PC-9 (cell line): ENCODE measurements around the gene MRPL14. TPM values are rescaled to one million over a fixed set of nuclear protein-coding genes. Genes with fewer than 3 reads are reported as not detected.
"Not testable (repeated sequence)": the region's sequence is repeated elsewhere in the genome, so short reads cannot be mapped to it uniquely, and the experiment has no call there.

Experiments used
- BruUV-seq: library from RNA; stranded (reverse); fragments of 400-500 nt; replicated peaks from 2 replicates; lab custom pipeline; 2021; lab: Mats Ljungman, UMichigan
- CTCF ChIA-PET: fragments of 300-600 bp; sonication (Branson Sonifier 250); formaldehyde crosslinking; loops from one replicate; lab custom pipeline; 2022; ENCODE audit warnings: antibody characterized with exemption; lab: Charles Lee
- POLR2A ChIA-PET: fragments of 300-600 bp; sonication (Branson Sonifier 250); formaldehyde crosslinking; loops from one replicate; lab custom pipeline; 2022; ENCODE audit warnings: antibody characterized with exemption; ENCODE audit not compliant: unreplicated experiment; lab: Charles Lee
- DNase-seq, 2 experiments: peaks; one replicate each; pipeline versions ENCODE4 v3.0.0 to v3.0.0-alpha.2; 2015 to 2022; ENCODE audit warnings: mixed read lengths in 1 of 2
- H2AFZ ChIP-seq: fragments of 200-600 bp; sonication (generic); 2 replicates; pipeline ENCODE4 v1.8.1; 2017; ENCODE audit warnings: antibody characterized with exemption
- H3F3A ChIP-seq: fragments of 200-600 bp; sonication (generic); 2 replicates; pipeline ENCODE4 v1.8.1; 2017; ENCODE audit warnings: antibody characterized with exemption, mild to moderate bottlenecking, low read depth; ENCODE audit not compliant: insufficient read depth
- H3K27ac ChIP-seq: fragments of 200-600 bp; sonication (generic); 2 replicates; pipeline ENCODE4 v1.6.1; 2016; ENCODE audit warnings: mixed run types
- H3K27me3 ChIP-seq: fragments of 200-600 bp; sonication (generic); 2 replicates; pipeline ENCODE4 v1.6.1; 2016; ENCODE audit warnings: low read depth, mixed run types; ENCODE audit not compliant: insufficient read depth
- H3K36me3 ChIP-seq: fragments of 200-600 bp; sonication (generic); 2 replicates; pipeline ENCODE4 v1.6.1; 2016; ENCODE audit warnings: low read depth, mixed run types
- H3K4me1 ChIP-seq: fragments of 200-600 bp; sonication (generic); replicated peaks from 2 replicates; pipeline ENCODE4 v1.6.1; 2016; ENCODE audit warnings: mixed run types; ENCODE audit not compliant: insufficient read depth
- H3K4me2 ChIP-seq: fragments of 200-600 bp; sonication (generic); 2 replicates; pipeline ENCODE4 v1.6.1; 2017; ENCODE audit warnings: mixed run types
- H3K4me3 ChIP-seq: fragments of 200-600 bp; sonication (generic); 2 replicates; pipeline ENCODE4 v1.6.1; 2016; ENCODE audit warnings: mixed run types
- H3K79me2 ChIP-seq: fragments of 200-600 bp; sonication (generic); 2 replicates; pipeline ENCODE4 v1.6.1; 2017; ENCODE audit warnings: low read depth, mixed run types
- H3K9me2 ChIP-seq: fragments of 200-600 bp; sonication (generic); 2 replicates; pipeline ENCODE4 v1.8.1; 2017; ENCODE audit warnings: mild to moderate bottlenecking; ENCODE audit not compliant: insufficient read depth
- H3K9me3 ChIP-seq: fragments of 200-600 bp; sonication (generic); 2 replicates; pipeline ENCODE4 v1.8.1; 2016; ENCODE audit warnings: low read depth; ENCODE audit not compliant: insufficient read depth
- H4K20me1 ChIP-seq: fragments of 200-600 bp; sonication (generic); 2 replicates; pipeline ENCODE4 v1.8.1; 2017; ENCODE audit not compliant: insufficient read depth
- EZH2 ChIP-seq: fragments of 200-600 bp; sonication (generic); IDR thresholded peaks from 2 replicates; pipeline ENCODE4 v1.8.0; 2017; ENCODE audit warnings: antibody characterized with exemption, low read depth
- intact Hi-C: fragments of 100-400 bp; cut with micrococcal nuclease; formaldehyde crosslinking; loops from one replicate; pipeline ENCODE4 v1.10.0; 2022; ENCODE audit not compliant: unreplicated experiment
- total RNA-seq: library from RNA; stranded (reverse); gene quantifications from 2 replicates; pipeline ENCODE4 v1.2.3, GENCODE V29; 2021
- TF ChIP-seq, protein P1 (sequence below): fragments of 200-600 bp; sonication (generic); conservative IDR thresholded peaks from 2 replicates; pipeline ENCODE4 v1.6.1; 2017; ENCODE audit warnings: mixed run types, antibody characterized with exemption, mild to moderate bottlenecking, moderate library complexity

MRPL14 gene
- total RNA-seq, 1 experiment from 2014 or later: 96.3 TPM

GRCh38 chr6:44145839-44146238 lies 18.6 kb upstream of the MRPL14 start:
- intact Hi-C loops: no loop called here
- POLR2A ChIA-PET: no interaction called here
- H3K9me3 ChIP-seq: no peaks in the 10 kb centered on the region
- H3K4me1 ChIP-seq: no peaks in the 10 kb centered on the region
- no peaks in the 10 kb centered on the region for H3K79me2 ChIP-seq
- H3K4me3 ChIP-seq: no peak overlapping the region
- H4K20me1 ChIP-seq: no peaks in the 10 kb centered on the region
- no peaks in the 10 kb centered on the region for H3F3A ChIP-seq
- H3K27ac ChIP-seq: no peak overlapping the region
- H3K27me3 ChIP-seq: no peaks in the 10 kb centered on the region
- H3K9me2 ChIP-seq: no peaks in the 10 kb centered on the region
- no peak for TF ChIP-seq EZH2
- TF ChIP-seq, protein P1, sequence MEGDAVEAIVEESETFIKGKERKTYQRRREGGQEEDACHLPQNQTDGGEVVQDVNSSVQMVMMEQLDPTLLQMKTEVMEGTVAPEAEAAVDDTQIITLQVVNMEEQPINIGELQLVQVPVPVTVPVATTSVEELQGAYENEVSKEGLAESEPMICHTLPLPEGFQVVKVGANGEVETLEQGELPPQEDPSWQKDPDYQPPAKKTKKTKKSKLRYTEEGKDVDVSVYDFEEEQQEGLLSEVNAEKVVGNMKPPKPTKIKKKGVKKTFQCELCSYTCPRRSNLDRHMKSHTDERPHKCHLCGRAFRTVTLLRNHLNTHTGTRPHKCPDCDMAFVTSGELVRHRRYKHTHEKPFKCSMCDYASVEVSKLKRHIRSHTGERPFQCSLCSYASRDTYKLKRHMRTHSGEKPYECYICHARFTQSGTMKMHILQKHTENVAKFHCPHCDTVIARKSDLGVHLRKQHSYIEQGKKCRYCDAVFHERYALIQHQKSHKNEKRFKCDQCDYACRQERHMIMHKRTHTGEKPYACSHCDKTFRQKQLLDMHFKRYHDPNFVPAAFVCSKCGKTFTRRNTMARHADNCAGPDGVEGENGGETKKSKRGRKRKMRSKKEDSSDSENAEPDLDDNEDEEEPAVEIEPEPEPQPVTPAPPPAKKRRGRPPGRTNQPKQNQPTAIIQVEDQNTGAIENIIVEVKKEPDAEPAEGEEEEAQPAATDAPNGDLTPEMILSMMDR: no peak
- H2AFZ ChIP-seq: no peak overlapping the region
- DNase-seq: no peak
- no TSS peak for BruUV-seq
- CTCF ChIA-PET: interaction anchor here (0.6 kb wide), 1 partner anchor 324 kb away, joined by 3 read pairs; no protein-coding TSS in a partner anchor
- no peaks in the 10 kb centered on the region for H3K36me3 ChIP-seq
- no peak overlapping the region for H3K4me2 ChIP-seq

DNA sequence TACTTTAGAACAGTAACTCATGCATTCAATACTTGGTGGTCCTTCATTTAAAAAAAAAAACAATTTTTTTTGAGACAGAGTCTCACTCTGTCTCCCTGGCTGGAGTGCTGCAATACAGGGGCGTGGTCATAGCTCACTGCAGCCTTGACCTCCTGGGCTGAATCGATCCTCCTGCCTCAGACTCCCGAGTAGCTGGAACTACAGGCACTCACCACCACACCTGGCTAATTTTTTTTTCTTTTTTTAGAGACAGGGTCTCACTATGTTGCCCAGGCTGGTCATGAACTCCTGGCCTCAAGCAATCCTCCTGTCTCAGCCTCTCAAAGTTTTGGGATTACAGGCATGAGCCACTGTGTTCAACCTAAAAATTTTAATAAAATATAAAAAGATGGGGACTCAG lies 17.3 kb upstream of the MRPL14 start:
- H3F3A ChIP-seq, H4K20me1 ChIP-seq, H3K27ac ChIP-seq, H3K79me2 ChIP-seq, H3K9me3 ChIP-seq, H3K4me3 ChIP-seq, H3K36me3 ChIP-seq, H3K4me1 ChIP-seq, intact Hi-C loops, H2AFZ ChIP-seq, H3K9me2 ChIP-seq, H3K4me2 ChIP-seq, H3K27me3 ChIP-seq, BruUV-seq, POLR2A ChIA-PET, DNase-seq: not testable (repeated sequence)
- CTCF ChIA-PET: interaction anchor here (0.7 kb wide), 1 partner anchor 14 kb away, joined by 3 read pairs; no protein-coding TSS in a partner anchor

DNA sequence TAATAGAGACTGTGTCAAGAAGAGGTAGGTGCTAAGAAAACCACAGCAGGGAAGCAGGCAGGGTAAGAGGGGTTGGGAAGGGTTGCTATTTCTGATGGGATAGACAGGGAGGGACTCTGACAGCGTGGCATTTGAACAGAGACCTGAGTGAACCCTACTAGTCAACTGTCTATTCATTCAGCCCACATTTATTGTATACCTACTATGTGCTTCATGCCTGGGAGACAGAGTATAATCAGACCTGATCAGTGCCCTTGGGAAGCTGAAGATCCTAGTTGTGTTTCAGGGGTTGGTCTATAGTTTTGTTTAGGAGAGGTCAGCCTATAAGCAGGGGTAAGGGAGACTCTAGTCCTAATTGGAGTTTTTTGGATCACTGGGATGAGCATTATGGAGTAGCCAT lies 16.5 kb upstream of the MRPL14 start:
- Histone ChIP-seq H2AFZ (no peak overlapping the region), H3K79me2 (no peaks in the 10 kb centered on the region), H3K9me3 (no peaks in the 10 kb centered on the region), H3K27me3 (no peaks in the 10 kb centered on the region), H3K9me2 (no peaks in the 10 kb centered on the region), H4K20me1 (no peaks in the 10 kb centered on the region), H3K36me3 (no peaks in the 10 kb centered on the region), H3F3A (no peaks in the 10 kb centered on the region), H3K27ac (no peak overlapping the region), H3K4me2 (no peak overlapping the region), H3K4me3 (no peak overlapping the region), H3K4me1 (no peaks in the 10 kb centered on the region)
- DNase-seq: no peak
- intact Hi-C loops: no loop called here
- ChIA-PET CTCF (interaction anchor here (0.7 kb wide), 1 partner anchor 152 kb away, joined by 3 read pairs; no protein-coding TSS in a partner anchor), POLR2A (interaction anchor here (0.6 kb wide), 1 partner anchor 232 kb away, joined by 5 read pairs; no protein-coding TSS in a partner anchor)
- TF ChIP-seq EZH2: no peak
- TF ChIP-seq, protein P1: no peak
- BruUV-seq: no TSS peak

DNA sequence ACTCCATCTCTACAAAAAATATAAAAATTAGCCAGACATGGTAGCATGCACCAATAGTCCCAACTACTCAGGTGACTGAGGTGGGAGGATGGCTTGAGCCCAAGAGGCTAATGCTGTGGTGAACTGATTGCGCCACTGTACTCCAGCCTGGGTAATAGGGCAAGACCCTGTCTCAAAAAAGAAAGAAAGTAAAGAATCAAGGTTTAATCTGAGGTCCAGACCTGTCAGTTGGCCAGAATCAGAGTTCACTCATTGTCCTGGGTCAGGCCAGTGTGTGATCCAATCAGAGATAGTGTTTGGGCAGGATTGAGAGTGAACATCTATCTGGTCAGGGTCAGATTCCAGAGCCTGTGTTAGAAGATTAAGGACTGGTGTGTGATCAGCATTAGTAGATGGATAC lies 15.6 kb upstream of the MRPL14 start:
- Histone ChIP-seq H3K4me1 (no peaks in the 10 kb centered on the region), H3K9me2 (no peaks in the 10 kb centered on the region), H3F3A (no peaks in the 10 kb centered on the region), H3K9me3 (no peaks in the 10 kb centered on the region), H3K79me2 (no peaks in the 10 kb centered on the region), H3K27me3 (no peaks in the 10 kb centered on the region), H2AFZ (no peak overlapping the region), H3K27ac (no peak overlapping the region), H3K4me2 (no peak overlapping the region), H3K36me3 (no peaks in the 10 kb centered on the region), H3K4me3 (no peak overlapping the region), H4K20me1 (no peaks in the 10 kb centered on the region)
- POLR2A ChIA-PET: no interaction called here
- no TSS peak for BruUV-seq
- intact Hi-C loops: no loop called here
- no peak for DNase-seq
- TF ChIP-seq, protein P1: no peak
- no peak for TF ChIP-seq EZH2
- CTCF ChIA-PET: no interaction called here
